ENCODE results near the gene TMEM86B.

TMEM86B gene, protein sequence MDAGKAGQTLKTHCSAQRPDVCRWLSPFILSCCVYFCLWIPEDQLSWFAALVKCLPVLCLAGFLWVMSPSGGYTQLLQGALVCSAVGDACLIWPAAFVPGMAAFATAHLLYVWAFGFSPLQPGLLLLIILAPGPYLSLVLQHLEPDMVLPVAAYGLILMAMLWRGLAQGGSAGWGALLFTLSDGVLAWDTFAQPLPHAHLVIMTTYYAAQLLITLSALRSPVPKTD

DNA sequence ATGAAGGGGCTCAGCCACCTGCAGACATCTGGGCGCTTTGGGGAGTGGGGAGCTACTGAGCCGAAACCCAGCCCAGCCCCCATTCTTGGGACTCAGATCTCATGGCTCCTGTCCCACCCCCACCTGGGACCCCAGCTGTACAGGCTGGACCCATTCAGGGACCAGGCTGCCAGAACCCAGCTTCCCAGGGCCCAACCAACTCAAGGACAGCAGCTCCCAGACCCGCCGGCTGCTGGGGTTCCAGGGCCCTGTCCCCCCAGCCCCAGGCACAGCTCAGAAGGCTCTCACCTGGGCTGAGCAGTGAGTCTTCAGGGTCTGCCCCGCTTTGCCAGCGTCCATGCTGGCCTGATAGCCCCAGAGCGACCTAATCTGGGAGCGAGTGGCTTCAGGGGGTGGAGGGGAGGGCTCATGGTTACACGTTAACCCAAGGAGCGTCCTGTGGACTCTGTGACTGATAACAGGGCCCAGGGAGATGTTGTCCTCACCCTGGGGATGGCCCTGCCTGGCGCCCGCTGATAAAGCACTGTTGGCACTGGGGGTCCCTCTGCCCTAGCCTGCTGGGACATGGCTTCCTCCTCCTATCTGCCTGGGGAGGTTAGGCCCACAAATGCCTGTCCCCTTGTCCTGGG, at the start of gene TMEM86B:
Gene TMEM86B, minus strand, starts transcription at position 361 of the 629 bp plus-strand sequence. Its CDS starts 22 bp downstream, at position 339.
- DNase-seq, result no peak

DNA sequence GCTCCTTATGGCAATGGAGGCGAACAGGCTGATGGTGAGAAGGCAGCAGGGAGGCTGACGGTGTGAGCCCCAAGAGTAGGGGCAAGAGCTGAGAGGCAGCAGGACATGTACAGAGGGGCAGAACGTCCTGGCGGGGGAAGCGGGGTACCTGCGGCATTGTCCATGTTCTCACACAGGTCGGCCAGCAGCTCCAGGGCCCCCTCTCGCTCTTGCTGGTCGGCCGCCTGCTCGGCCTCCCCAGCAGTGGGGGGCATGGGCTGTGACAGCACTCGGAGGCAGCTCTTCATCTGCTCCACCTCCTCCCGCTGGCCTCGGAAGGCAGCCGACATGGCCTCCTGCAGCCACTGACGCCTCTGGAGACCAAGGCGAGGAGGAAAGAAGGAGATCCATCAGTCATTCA, 48.9 kb upstream of the TMEM86B start:
- no peak for DNase-seq

DNA sequence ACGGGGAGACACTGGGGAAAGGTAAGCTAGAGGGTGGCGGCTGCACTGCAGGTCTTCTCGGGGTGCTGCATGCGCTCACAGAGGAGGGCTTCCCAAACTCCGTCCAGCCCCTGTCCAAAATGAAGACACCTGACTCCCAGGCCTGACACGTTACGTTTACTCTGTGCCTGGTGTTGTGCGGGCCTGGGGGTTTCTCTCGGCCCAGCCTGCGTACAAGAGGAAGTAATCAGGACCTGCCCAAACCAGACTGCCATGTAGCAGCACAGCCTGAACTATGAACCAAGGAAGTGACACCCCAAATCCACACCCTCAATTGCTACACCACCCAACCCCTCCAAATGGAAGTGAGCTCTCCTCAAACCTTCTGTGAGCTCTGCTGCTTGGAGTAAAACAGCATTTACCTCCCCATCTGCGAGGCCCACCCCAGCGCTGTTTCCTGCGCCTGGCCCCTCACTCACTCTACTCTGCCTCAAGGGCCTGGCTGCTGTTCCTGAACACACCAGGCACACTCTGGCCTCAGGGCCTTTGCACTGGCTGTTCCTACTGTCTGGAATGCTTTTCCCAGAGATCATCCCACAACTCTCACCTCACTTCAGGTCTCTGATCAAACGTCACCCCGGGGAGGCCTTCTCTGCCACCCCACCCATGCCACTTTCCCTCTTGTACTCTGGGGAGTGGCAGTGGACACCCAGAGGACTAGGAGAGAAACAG, 48.3 kb upstream of the TMEM86B start:
- no peak for DNase-seq

DNA sequence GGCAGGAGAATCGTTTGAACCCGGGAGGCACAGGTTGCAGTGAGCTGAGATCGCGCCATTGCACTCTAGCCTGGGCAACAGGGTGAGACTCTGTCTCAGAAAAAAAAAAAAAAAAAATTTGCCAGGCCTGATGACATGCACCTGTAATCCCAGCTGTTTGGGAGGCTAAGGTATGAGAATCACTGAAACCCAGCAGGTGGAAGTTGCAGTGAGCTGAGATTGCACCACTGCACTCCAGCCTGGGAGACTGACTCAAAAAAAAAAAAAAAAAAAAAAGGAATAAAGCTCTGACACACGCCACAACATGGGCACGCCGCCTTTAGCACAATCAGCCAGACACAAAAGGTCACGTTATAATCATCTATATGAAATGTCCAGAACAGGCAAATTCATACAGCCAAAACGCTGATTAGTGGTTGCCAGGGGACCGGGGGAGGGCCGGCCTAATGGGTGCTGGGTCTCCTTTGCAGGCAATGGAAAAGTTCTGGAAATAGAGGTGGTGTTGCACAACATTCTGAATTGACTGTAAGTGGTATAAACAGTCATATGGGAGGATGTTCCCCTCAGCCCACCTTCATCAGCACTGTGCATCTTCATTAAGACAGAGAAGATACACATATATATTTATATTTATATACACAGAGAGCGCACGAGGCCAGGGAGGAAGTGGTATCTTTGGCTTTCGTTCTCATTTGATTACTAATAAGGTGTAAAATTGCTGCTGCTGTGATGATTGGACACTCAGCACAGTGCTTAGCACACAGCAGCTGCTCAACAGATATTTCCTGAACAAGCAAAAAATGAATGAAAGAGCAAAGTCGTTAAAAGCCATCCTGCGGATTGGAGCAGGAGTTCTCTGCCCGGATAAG, 47.5 kb upstream of the TMEM86B start:
- no peak for DNase-seq

DNA sequence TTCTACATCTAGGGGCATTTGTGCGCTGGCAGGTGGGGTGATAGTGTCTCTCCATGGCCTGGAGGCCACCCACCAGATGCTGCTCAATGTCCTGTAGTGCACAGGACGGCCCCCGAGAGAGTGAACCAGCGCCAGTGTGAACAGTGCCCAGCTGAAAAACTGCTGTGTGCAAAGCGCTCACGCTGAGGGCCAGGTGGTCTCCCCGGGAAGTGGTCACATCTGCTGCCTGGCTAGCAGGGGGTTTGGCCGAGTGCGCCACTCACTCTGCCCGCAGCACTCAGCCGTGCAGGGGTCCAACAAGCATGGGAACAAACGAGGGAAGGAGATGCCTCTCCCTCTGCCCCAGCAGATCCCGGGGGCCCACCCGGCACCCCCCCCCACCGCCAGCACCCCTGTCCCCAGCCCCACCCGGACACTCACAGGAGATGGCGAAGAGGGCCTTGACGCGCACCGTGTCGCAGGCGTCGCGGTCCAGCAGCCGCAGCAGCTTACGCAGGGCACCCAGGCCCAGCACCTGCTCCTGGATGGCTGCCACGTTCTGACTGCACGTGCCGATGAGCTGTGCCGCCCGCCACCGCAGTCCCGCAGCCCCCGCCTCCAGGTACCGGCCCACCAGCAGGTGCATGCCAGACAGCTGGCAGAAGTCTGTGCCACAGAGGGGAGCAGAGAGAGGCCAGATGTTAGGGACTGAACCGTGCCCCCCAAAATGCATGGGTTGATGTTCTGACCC, 45.6 kb upstream of the TMEM86B start:
- no peak for DNase-seq

DNA sequence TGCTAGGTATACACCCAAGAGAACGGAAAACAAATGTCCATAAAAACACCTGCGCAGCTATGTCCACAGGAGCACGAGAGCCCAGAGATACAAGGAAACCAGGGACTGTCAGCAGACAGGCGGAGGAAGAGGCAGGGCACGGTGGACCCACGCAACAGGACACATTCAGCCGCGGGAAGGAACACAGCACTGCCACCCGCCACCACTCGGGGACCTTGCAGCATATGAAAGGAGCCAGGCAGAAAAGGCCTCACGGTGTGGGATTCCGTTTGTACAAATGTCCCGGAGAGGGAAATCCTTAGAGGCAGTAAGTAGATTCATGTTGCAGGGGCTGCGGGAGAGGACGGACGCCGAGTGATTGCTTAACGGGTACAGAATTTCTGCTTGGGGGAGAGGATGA, 43.6 kb upstream of the TMEM86B start:
- no peak for DNase-seq

DNA sequence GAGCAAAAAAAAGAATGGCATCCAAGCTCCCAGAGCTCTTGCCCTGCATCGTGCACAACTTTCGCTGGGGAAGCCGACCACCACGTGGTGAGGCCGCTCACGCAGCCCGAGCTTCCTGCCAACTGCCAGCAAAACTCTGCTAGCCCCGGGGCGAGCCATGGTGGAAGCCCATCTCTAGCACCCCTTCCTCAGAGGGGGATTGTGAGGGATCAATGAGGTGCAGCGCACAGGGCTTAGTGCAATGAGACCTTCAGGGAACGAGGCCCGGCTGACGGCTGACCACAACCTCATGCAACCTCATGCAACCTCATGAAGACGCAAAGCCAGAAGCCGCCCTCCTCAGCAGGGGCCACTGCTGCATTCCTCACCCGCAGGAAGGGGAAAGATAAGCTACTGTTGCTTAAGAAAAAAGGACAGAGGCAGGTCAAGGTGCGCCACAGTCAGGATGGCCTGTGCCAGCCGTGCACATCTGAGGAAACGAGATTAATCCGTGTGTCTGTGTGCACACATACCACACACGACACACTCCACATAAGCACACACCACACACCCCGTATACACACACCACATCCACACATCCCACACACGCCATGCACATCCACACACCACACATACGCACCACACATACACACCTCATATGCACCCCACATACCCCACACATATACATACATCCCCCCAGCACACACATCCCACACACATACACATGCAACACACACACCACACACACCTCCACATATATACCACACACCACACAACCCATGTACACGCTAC, 41.8 kb upstream of the TMEM86B start:
- no peak for DNase-seq

DNA sequence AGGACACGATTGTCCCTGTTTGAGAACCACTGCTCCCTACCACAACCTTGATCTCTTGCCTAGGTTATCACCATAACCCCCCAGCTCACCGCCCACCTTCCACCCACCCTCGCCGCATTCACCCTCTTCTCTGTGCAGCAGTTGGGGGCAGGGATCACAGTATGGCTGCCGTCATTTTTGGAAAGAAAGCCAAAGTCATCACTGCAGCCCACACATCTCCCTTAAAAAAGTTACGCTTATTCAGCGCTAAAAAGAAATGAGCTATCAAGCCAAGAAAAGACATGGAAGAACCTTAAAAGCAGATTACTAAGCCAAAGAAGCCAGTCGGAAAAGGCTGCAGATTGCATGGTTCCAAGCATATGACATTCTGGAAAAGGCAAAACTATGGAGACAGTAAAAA, 40.7 kb upstream of the TMEM86B start:
- DNase-seq, result no peak

DNA sequence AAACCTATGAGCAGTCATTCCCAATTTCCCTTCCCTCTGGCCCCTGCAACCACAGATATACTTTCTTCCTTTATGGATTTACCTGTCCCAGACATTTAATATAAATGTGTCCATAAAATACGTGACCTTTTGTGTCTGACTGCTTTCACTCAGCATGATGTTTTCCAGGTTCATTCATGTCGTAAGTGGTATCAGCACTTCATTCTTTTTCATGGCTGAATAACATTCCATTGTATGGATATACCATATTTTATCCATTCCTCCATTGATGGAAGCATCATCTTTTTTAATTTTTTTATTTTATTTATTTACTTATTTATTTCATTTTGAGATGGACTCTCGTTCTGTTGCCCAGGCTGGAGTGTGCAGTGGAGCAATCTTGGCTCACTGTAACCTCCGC, 38.3 kb upstream of the TMEM86B start:
- DNase-seq, result no peak

DNA sequence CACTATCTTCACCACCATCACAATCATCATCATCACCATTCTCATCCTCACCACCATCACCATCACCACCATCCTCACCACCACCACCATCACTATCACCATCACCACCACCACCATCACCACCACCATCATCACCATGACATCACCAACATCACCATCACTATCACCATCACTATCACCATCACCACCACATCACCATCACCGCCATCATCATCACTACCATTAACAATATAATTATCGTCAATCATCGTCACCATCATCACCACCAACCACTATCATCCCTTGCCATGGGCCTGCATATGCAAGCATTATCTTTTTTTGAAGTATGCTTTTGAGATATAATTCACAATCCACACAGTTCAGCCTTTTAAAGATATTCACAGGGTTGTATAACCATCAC, 37.8 kb upstream of the TMEM86B start:
- no peak for DNase-seq

DNA sequence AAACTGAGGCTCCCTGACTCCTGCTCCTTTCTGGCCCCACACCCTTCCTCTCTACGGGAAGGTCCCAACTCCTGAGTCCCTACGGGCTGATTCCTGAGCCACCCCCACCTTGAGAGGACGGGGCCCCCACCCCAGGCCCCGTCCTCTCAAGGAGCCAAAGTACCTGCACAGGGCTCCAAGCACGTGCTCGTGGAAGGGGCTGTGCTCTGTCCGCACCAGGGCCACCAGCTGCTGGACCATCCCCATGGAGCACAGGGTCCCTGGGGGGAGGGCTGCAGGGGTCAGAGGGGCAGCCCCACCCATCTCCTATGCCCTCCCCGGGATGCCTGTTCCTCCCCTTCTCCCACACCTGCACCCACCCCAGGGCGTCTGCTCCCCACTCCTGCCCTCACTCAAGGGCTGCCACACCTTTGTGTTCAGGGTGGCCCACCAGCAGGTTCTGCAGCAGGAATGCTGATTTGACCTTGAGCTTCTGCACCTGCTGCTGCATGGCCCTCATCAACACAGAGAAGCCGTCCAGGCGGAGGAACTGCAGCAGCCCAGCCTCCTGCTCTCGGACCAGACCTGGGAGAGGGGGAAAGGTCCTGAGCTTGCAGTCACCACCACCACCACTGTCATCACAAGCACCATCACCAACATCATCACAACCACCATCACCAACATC, 37.3 kb upstream of the TMEM86B start:
- no peak for DNase-seq

DNA sequence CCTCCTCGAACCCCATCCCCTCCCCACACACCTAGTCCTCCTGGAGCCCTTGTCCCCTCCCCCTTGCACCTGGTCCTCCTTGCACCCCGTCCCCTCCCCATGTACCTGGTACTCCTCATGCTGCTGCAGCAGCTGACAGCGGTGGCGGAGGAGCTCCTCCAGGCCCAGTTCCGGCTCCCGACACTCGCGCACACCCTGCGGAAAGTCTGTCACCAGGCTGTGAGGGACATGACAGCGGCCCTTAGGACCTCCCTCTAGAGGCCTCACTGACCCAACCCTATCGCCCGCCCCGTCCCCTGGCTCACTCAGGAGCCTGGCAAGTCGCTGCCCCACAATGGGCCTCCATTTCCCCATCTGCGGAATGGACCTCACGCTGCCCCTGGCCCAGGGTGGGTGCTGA, 36.6 kb upstream of the TMEM86B start:
- DNase-seq, result no peak

DNA sequence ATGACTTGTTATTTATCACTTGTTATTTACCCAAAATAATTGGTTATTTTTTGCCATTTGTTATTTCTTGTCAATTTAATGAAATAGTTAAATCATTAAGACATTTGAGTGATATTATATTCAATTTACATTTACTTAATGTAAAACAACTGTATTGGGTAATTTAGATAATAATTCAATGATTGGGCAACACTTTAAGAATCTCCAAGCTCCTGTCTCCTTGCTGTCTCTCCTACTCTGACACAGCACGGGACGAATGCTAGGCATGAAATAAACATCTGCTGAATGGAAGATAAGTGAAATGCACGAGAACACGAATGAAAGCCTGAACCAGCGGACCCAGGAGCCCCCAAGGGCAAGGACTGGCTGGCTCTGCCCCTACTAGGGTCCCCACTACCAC, 36.0 kb upstream of the TMEM86B start:
- no peak for DNase-seq

DNA sequence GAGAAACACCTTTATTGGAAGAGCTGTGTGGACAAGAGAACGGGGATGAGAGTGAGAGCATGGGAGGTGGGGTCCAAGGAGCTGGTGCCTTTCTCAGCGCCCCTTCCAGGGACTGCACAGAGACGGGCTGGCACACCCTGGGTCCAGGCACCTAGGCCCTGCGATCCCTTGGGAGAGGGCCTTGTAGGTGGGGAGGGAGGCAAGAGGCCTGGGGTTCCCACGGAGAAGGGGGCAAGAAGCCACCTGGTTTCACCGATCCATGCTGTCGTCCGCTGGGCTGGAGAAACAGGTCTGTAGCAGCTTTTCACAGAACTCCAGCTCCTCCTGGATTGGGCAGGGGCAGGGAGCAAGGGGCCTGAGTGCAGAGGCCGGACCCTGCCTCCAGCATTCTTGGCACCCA, 33.8 kb upstream of the TMEM86B start:
- no peak for DNase-seq

DNA sequence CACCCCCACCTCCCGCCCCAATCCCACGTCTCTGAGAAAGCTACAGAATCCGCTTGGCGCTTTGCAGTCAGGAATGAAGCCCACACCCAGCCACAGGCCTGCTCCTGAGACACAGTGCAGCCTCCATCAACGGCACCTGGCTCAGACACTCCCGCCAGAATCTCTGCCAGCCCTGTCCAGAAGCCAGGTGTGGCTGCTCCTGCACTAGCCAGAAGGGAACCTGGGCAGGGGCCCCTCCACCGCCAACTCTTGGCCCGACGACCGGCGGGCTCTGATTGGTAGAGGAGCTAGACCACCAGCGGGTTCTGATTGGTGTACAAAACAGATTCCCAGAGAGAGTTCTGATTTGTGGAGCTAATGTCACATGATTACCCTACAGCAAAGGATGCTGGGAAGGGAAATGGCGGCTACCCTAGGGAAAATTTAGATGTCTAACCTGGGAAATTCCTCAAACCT, 33.1 kb upstream of the TMEM86B start:
- DNase-seq, result no peak

DNA sequence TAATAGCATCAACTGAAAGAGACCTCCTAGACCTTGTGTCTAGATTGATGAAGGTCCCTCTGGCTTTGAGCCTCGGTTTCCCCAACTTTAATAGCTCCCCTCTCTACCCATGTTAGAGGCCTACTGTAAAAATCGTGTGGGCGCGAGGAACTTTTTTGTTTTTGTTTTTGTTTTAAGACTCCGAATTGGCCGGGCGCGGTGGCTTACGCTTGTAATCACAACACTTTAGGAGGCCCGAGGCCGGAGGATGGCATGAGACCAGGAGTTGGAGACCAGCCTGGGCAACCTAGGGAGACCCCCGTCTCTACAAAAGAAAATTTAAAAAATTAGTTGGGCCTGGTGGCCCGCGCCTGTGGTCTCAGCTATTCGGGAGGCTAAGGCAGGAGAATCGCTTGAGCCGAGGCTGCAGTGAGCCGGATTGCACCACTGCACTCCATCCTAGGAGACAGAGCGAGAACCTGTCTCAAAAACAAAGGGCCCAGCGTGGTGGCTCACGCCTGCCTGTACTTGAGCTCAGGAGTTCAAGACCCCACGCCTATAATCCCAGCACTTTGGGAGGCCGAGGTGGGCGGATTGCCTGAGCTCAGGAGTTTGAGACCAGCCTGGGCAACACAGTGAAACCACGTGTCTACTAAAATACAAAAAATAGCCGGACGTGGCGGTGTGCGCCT, 31.1 kb upstream of the TMEM86B start:
- DNase-seq, result no peak

DNA sequence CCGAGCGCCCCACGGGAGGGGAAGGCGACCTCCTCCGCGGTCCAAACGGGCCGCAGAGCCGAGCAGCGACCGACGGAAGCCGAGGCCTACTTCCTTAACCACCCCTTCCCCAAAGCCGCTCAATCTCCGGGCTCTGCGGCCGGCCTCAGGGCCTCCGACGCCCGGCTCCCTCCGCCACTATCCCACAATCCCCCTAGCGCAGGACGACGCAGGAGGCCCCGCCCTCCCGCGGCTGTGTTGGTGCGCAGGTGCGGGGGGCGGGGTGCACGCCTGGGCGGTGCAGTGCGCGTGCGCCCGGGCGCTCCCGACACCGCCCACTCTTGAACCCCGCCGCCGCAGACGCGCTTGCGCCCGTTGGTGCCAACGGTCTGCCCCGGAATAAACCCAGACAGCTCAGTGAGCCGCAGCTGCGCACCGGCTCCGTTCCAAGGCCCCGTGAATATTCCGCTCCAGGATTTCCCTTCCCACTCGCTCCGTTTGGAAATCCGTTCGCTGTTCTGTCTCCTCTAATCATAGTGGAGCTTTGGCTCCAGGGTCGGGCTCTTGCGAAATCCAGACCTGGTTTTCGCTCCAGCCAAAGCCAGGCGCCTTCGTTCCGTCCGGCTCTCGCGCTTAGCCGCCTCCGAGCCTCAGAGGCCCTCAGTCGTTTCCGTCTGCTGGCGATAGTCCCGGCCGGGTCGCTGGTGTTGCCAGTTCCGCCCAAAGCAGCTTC, 30.4 kb upstream of the TMEM86B start, which contains the start of gene PPP6R1:
Gene PPP6R1, minus strand, starts transcription at position 190 of the 712 bp plus-strand sequence. CDS start 11,914 bp downstream, outside the sequence.
- peak; percentile 97 for DNase-seq

DNA sequence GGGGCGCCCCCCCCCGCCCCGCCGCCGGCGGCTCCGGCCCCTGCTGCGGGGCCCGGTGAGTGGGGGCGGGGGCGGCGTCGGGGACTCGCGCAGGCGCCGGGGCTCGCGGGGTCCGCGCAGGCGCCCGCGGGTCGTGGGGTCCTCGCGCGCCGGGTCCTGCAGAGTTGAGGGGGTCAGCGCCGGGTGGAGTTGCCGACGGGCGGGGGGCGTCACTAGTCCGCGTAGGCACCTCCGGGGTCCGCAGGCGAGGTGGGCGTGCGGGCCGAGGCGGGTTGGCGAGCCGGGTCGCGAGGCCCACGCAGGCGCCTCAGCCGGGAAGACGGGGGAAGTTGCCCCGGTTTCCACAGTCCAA, 29.9 kb upstream of the TMEM86B start:
- DNase-seq, result no peak

DNA sequence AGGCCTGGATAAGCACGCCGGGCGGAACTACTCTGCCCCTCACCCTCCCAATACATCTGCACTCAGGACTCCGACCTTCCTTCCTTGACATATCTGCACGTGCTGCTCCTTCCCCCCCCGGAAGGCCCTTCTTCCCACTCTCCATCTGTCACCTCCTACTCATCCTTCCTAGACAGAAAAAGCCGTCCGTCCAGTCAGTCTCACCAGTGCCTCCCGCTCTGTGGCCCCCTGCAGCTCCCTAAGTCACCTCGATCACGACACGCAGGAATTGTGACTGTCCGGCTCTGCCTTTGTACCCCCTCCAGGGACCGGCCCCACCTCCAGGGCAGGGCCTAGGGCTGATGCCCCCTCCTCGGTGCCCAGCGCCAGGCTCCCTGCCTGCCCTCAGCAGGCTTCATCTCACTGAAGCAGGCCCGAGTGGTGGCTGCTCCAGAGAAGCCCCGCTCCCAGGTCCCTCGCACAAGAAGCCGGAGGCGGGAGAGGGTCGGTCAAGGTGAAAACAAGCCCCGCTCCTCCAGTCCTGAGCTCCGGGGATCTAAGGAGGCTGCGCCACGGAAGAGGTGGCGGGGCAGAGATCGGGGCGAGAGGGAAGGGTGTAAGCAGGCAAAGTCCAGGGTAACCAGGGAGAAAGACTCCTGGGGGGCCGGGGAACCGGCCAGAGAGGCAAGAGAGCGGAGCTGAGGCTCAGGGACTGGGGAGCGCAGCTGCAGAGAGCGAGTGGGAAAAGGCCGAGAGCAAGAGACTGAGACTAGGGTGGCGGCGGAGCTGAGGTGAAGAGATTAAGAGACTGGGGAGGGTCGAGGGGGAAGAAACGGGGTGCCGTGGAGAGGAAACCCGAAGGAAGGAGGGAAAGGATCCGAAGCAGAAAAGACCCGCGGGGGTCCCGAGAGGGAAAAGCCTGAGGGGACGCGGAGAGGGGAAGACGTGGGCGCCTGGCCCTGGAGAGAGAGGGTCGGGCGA, 29.2 kb upstream of the TMEM86B start:
- no peak for DNase-seq

Measured in amniotic stem cell (primary cell).